GM19043 (cell line): Measurements from ENCODE around the gene ARPP19.
"Not testable (repeated sequence)": the region's sequence is repeated elsewhere in the genome, so short reads cannot be mapped to it uniquely, and the experiment has no call there.

Source experiments
- ATAC-seq: cut with Tn5 transposase; IDR thresholded peaks from one replicate; pipeline ENCODE4 v1.9.1; 2021; ENCODE audit warnings: low read depth; ENCODE audit not compliant: unreplicated experiment

Gene ARPP19

DNA sequence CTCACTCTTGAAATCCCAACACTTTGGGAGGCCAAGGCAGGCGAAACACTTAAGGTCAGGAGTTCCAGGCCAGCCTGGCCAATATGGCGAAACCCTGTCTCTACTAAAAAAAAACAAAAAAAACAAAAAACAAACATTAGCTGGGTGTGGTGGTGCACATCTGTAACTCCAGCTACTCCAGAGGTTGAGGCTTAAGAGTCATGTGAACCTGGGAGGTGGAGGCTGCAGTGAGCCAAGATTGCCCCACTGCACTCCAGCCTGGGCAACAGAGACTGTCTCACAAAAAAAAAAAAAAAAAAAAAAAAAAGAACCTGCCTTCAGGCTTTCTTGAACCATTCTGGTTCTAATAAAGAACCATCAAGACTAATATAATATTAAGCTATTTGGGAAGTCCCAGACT is 16.5 kb downstream of the ARPP19 start:
- ATAC-seq: no peak

DNA sequence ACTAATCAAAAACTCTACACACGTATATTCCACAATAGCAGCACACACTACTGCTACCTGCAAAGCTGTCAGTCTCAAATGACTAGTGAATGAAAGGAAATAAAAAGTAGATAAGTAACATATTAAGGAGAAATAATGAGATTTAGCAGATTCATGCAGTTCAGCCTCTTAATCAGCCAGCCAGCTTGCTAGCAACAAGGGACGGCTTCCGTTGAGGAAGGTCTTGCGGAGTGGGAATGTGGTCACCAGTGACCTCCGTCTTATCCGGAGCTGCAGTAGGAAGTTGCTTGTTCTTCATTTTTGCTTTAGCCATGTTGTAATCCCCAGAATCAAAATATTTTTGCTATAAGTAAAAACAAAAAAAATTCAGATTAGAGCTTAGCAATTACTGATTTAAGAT is 17.1 kb downstream of the ARPP19 start:
- ATAC-seq: no peak

DNA sequence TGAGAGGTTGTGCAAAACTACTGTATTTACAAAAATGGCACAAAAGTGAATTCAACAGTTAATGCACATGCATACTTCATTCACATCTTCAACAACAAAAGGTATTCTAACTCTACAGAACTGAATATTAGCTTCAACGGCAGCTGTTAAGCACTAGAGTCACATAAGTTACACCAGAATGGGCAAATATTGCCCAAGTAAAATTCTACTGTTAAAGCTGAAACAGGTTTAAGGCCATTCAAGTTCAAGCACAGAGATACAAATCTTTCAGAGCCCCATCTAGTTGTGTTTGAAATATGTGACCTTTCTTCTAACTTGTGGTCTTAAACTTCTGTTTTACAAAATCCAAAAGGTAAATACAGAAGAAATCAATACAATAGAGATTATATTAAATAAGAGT is 17.6 kb downstream of the ARPP19 start:
- not testable (repeated sequence) for ATAC-seq

DNA sequence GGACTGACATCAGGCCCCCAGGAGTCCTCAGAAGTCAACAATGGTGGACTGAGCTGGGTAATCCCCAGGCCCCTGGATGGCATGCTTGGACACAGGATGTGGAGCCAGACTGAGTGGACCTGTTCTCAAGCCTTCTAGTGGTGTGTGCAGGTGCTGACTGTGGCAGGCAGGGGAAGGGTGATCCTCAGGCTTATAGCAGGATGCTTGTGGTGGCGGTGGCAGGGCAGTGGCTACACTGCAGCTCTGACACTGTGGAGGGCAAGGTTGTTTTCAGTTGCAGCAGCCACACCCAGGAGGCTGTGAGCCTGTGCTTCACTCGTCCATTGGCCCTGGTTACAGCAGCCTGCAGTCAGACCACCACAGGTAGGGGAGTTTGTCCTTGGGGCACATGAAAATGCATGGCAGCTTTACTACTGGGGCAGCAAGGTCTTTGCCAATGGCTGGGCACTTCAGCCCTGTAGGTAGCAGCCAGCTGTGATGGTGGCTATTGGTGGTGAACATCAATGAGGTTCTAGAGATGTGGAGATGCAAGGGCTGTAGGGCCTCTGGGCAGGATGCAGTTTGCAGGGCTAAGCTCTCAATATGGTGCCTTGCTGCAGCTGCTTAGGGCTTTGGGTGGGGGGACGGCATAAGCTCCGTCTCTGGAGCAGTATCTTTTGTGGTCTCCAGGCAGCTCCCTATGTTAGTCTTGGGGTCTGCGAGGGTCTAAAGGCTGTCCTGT is 22.6 kb downstream of the ARPP19 start:
- ATAC-seq: no peak

DNA sequence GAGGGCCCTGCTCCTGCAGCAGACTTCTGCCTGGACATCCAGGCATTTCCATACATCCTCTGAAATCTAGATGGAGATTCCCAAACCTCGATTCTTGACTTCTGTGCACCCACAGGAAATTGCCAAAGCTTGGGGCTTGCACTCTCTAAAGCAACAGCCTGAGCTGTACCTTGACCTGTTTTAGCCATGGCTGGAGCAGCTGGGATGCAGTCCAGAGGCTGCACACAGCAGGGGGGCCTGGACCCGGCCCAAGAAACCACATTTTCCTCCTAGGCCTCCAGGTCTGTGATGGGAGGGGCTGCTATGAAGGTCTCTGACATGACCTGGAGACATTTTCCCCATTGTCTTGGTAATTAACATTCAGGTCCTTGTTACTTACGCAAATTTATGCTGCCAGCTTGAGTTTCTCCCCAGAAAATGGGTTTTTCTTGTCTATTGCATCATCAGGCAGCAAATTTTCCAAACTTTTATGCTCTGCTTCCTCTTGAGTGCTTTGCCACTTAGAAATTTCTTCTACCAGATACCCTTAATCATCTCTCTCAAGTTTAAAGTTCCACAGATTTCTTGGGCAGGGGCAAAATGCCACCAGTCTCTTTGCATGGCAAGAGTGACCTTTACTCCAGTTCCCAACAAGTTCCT is 28.3 kb downstream of the ARPP19 start:
- ATAC-seq: no peak

DNA sequence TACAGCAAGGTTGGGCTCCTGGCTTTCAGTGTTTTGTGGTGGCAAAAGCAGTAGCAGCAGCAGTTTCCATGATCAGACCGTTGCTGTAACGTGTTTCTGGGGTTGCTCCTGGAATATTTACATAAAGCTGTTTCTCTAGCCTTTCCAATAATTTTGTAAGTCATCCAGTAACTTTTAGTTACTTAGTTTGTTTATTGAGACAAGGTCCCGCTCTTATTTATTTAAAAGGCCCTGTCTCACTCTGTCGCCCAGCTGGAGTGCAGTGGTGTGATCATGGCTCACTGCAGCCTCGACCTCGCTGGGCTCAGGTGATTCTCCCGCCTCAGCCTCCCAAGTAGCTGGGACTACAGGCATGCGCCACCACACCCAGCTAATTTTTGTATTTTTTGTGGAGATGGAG is 31.4 kb downstream of the ARPP19 start:
- no peak for ATAC-seq

DNA sequence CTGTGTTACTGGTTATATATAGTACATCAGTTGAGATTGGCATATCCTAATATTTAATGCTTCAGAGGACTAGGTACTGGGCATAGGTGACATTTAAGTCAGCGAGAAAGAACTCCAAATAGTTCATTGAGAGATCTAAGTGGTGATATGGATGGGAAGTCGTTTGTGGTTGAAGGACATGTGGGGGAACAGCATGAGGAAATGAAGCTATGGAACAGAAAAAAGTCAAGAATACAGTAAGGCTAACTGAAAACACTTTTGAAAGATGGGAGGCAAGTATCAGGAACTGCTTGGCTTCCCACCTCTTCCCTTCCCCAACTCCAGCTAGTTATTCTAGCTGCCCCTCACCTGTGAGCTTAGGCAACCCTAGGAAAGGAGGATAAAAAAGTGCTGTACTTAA is 36.4 kb downstream of the ARPP19 start:
- no peak for ATAC-seq

DNA sequence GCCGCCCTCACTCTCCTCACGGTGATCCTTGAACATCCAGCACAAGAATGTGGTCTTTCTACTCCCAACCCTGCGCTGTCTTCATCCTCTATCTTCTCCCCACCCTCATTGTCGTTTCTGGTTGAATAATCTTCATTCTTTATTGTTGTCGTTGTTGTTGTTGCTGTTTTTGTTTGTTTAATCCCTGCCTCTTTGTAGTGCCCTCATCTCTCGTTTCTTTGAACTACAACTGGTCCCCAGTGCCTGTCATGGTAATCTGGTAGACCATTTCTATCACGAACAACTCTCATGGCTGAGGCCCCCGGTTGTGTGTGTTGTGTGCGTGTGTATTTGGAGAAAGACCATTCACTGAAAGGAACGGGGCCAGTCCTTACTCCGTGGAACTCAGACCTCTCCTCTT is 38.9 kb downstream of the ARPP19 start:
- no peak for ATAC-seq

DNA sequence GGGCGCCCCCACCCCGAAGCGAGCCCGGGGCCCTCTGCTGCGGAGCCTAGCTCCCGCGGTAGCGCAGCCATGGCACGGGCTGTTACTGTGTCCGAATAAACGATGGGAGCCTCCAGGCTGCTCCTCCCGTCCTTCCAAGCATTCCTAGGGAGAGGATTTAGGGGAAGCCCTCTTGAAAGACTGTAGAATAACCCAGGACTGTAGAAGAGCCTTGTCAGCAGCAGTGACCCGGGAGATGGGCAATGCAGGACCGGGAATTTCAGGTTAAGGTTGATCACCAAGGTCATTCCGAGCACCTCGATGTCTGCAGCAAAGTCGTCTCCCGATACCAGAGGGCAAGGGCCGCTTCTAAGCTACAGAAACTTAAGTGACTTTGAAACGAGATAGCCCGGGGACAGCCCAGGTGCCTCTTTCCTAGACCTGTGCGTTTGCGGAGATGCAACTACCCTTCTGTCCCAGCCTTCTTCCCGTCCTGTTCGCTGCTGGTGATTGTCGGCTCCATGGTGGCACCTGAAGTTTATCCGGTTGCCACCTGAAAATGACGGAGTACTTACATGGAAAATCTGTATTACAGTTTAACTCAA is 39.4 kb downstream of the ARPP19 start:
- ATAC-seq: no peak

DNA sequence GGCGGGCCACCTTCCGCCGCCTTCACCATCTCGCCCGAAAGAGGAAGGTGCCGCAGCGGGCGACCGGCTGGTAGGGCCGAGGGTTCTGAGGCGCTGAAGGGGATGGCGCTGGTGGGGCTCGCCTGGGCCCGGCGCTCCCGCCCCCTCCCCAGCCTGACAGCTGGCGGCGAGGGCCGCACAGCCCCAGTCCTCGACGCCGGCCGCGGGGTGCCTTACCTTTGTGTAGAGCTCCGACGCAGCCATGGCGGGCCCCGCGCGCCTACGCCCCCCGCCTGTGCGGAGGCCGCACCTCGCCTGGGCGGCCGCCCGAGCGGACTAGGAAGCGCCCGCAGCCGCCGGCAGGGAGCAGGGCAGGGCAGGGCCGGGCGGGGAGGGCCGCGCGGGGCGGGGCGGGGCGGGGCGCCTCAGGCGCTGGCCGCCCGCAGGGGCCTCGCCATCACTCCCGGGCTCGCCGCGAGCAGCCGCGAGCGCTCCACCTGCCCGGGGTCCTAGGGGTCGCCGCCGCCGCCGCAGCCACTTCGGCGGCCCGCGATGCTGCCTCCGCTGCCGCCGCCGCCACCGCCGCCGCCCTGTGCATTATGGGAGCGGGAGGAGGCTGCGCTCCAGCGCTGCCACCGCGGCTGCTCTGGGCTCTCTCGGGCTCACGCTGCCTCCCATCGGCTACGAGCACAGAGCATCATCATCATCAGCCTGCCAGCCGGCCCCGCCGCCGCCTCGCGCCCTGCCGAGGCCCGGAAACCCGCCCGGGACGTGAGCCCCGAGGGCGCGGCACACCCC is 40.1 kb downstream of the ARPP19 start, which contains the start of gene MYO5A:
Gene MYO5A (minus strand): TSS at position 317 of the 777 bp plus-strand sequence. CDS start 74 bp downstream, at position 243.
- ATAC-seq: peak; percentile 77

DNA sequence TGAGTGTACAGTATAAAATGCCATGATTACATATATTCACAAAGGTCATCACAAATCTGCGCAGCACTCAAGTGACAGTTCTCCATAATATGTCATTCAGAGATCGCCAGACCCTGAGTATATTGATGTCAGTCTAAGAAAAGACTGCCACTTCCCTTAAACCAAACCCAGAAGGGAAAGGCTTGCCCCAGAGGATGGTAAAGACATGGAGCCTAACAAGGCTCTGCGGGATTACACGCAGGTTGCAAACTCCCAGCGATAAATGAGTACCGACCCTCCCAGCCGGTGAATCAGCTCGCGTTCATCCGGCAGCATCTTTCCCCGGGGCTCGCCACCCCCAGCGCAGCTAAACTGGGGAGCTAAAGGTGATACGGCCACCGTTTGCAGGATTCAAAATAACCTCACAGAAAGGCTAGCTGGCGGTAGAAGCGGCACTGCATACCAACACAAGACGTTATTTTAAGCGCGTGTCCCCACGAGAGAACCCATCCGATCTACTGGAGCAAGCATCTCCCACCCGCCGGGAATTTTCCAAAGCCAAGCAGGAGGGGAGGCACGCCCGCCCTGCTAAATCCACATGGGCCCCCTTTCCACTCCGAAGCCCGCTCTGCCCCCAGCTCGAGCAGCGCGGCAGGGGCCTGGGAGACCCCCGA is 40.8 kb downstream of the ARPP19 start:
- ATAC-seq: no peak

DNA sequence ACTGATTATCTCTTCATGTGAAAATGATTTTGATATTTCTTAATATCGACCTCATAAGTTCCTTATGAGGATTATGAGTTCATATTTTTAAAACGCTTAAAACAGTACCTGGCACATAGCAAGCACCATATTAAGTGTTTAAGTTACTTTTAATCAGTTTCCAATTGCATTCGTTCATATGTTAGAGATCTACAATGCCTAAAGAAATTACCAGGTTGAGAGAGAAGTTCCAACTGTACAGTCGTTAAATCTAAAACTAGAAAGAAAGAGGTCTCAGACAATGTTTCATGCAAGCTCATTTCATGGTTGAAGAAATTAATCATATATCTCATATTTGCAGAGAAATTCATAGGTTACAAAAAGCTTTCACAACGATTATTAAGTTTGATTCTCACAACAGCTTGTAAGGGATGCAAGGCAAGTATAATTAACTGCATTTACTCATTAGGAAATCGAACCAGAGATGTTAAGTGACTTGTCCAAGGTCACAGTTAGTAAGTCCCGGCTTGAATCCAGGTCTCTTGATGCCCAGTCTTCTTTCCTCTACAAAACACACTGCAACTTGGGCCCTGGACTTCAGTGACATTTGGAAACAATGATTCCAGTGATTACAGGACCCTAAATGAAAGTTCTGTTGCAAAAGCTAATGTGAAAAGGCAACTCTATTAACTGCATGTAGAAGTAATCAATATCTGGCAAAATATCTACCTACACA is 41.5 kb downstream of the ARPP19 start:
- no peak for ATAC-seq

DNA sequence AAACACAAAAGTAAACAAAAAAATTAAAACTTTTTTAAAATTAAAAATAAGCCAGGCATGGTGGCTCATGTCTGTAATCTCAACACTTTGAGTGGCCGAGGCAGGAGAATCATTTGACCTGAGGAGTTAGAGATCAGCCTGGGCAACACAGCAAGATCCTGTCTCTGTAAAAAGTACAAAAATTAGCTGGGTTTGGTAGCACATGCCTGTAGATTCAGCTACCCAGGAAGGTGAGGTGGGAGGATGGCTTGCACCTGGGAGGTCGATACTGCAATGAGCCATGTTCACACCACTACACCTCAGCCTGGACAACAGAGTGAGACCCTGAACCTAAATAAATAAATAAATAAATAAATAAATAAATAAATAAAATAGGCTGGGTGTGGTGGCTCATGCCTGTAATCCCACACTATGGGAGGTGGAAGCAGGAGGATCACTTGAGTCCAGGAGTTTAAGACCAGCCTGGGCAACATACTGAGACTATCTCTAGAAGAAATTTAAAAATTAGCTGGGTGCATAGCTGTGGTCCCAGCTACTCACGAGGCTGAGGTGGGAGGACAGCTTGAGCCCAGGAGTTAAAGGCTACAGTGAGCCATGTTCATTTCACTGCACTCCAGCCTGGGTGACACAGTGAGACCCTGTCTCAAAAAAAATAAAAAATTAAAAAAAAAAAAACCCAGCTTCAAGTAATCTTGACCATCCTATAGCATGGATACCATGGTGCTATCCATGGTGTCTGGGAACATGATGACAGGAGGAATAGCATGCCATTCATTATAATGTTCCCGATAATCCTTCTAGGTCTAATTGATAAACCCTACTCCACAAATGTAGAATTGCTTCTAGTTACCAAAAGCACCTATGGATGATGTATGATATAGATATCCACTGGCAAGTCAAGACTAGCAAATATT is 44.4 kb downstream of the ARPP19 start:
- ATAC-seq: no peak

DNA sequence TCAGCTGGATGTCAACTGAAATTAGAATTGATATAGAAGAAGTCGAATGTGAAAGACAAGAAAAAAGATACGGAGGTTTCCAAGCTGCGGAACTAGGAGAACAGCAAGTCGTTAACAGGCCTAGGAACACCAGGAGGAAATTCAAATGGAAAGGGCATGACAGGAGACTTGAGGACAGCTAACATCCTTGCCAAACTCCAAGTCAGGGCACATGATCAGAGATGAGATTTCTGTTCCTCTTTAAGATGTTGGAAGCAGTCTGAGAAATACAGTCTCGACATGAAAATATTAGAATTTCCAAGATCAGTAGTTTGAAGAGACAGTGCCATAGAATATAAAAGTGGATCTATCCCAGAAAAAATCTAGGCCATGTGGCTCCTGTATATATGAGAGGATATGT is 45.2 kb downstream of the ARPP19 start:
- ATAC-seq: no peak

DNA sequence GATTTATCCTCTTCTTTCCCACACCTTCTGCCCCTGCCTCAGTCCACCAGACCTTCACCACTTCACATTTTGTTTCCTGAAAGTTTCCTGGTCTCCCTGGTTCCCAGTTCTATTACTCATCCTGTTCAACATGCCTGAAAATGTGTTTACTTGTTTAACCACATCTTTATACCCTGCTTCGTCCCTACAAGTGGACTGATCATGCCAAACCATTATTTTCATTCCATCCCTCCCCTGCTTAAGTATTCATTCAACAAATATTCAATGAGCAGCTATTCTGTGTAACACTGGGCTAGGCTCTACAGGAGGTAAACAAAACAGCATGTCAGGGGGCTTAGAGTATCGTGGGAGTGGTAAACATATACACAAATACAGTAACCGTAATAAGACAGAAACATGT is 45.6 kb downstream of the ARPP19 start:
- no peak for ATAC-seq

DNA sequence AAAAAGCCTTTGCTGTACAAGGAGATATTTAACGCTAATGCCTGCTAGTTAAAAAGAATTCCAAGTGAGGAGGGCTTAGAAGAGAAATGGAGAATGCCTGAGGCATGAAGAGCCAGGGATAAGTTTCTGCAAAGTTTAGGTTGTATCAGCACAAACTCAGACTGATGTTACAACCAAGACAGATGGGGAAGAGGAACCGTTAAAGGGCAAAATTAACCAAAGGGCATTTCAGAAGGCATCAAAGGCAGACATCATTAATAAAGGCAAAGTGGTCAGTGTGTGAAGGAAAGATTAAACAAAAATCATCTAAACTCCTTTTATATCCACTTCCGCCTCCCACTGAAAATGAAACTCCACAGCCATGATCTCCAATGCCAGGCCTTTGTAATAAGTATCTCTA is 47.1 kb downstream of the ARPP19 start:
- no peak for ATAC-seq

DNA sequence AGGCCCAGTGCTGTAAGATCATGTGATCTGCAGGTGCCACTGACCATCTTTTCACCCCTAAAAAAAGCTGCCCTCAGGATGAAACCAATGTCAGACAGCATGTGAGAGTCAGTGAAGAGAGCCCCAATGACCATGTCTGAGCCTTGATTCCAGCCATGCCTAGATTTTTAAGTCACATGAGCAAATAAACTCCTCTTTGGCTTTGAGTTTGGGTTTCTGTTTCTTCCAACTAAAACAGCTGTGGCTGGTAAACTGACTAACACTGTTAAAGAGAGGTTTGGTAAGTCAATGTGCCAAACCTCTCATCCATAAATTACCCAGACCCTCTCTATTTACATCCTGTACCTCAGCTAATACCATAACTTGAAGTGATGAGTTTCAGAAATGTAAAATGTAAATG is 48.4 kb downstream of the ARPP19 start:
- no peak for ATAC-seq

DNA sequence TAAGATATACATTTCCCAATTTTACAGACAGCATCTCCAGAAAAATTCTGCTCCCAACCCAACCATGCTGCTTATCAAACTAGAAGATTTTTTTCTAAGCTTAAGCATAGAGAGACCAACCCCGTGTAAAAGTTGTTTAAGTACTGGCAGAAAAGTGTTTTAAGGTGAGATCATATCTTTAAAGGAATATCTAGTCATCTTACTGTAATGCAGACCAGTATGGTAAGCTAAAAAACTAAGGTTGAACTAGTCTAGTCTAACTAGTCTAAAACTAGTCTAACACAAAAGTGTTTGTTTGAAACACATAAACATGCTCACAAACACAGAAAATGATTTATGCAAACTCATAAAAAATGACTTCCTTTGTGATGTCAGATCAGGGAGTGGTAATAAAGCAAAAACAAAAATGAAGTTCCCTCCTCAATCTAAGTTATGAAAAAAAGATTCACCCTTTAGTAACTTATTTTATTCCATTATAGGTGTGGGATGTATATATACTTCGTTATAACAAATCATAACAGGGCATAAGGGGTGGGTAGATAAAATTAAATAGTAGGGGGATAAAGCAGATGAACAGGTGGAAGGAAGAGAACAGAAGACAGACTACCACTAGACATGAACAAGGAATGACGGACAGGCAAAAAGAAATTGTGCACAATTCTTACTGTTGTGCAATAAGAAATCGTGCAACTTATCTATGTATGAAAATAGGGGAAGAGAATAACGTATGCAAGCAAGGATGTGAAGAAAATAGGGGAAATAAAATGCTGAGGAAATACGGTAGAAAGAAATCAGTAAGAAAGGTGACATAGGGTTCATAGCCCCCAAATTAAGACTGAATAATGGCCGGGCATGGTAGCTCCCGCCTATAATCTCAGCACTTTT is 50.1 kb downstream of the ARPP19 start:
- no peak for ATAC-seq
